T-cell (primary cell): ENCODE results near the gene CDK4. TPM values are rescaled to one million over a fixed set of nuclear protein-coding genes. Genes with fewer than 3 reads are reported as not detected.

Experiments
- ATAC-seq, 4 experiments: fragments of 200-7000 bp in 3 of 4; fragments of 150-1000 bp in 1 of 4; cut with Tn5 transposase; replicated peaks in 1 of 4; 1 replicate in 3 of 4; 2 replicates in 1 of 4; pipeline ENCODE4 v1.10.0; 2021; ENCODE audit warnings: moderate library complexity in 3 of 4, mild to moderate bottlenecking in 2 of 4, moderate number of reproducible peaks in 1 of 4
- CTCF ChIA-PET, 2 donors: fragments of 300-600 bp; sonication (Branson Sonifier 250); formaldehyde crosslinking; loops; one replicate each; lab custom pipeline; 2022; ENCODE audit warnings: antibody characterized with exemption in 2 of 2; lab: Charles Lee
- POLR2A ChIA-PET, 2 donors: fragments of 300-600 bp; sonication (Branson Sonifier 250); formaldehyde crosslinking; loops; one replicate each; lab custom pipeline; 2022; ENCODE audit warnings: antibody characterized with exemption in 2 of 2; lab: Charles Lee
- DNase-seq, 35 experiments: peaks; one replicate each; pipeline versions ENCODE4 v3.0.0 to v3.0.0-alpha.2; 2013 to 2023
- H3K27ac ChIP-seq: one replicate; pipeline ENCODE4 v1.5.1; 2013; ENCODE audit warnings: low read length
- H3K27me3 ChIP-seq, 2 experiments: replicated peaks in 1 of 2; 1 replicate in 1 of 2; 2 replicates in 1 of 2; pipeline versions ENCODE4 v1.6.1 to v1.7.0; 2013; ENCODE audit warnings: low read length in 1 of 2, mixed read lengths in 1 of 2; ENCODE audit not compliant: control insufficient read depth in 2 of 2, insufficient read depth in 2 of 2; ENCODE audit errors: extremely low read depth in 1 of 2
- H3K36me3 ChIP-seq, 2 donors: 1 replicate in 1 of 2; 2 replicates in 1 of 2; pipeline versions ENCODE4 v1.6.1 to v1.7.0; 2013; ENCODE audit warnings: low read length in 1 of 2; ENCODE audit not compliant: control insufficient read depth in 2 of 2, insufficient read depth in 1 of 2; ENCODE audit errors: extremely low read depth in 1 of 2
- H3K4me1 ChIP-seq, 2 experiments: 1 replicate in 1 of 2; 2 replicates in 1 of 2; pipeline versions ENCODE4 v1.6.1 to v1.7.0; 2013; ENCODE audit warnings: low read length in 2 of 2, mixed read lengths in 1 of 2; ENCODE audit not compliant: insufficient read depth in 2 of 2, control insufficient read depth in 1 of 2; ENCODE audit errors: extremely low read depth in 1 of 2
- H3K4me3 ChIP-seq, 2 donors: 1 replicate in 1 of 2; 2 replicates in 1 of 2; pipeline versions ENCODE4 v1.5.1 to v1.7.0; 2013; ENCODE audit warnings: mild to moderate bottlenecking in 2 of 2, low read length in 1 of 2, moderate library complexity in 1 of 2; ENCODE audit not compliant: control insufficient read depth in 1 of 2; ENCODE audit errors: extremely low read depth in 1 of 2
- H3K9me3 ChIP-seq: 2 replicates; pipeline ENCODE4 v1.7.0; 2013
- H3K27ac Mint-ChIP-seq, 2 donors: one replicate each; pipeline ENCODE4 v1.8.0; 2020 to 2021; ENCODE audit warnings: mild to moderate bottlenecking in 2 of 2, mixed read lengths in 2 of 2
- H3K27me3 Mint-ChIP-seq, 2 donors: one replicate each; pipeline ENCODE4 v1.8.0; 2021 to 2022; ENCODE audit warnings: mixed read lengths in 2 of 2
- H3K36me3 Mint-ChIP-seq: one replicate; pipeline ENCODE4 v1.8.0; 2021; ENCODE audit warnings: mixed read lengths
- H3K4me1 Mint-ChIP-seq, 3 donors: one replicate each; pipeline ENCODE4 v1.8.0; 2020 to 2022; ENCODE audit warnings: mixed read lengths in 3 of 3, mild to moderate bottlenecking in 1 of 3
- H3K4me3 Mint-ChIP-seq, 3 donors: one replicate each; pipeline ENCODE4 v1.8.0; 2020 to 2022; ENCODE audit warnings: mild to moderate bottlenecking in 3 of 3, mixed read lengths in 3 of 3, moderate library complexity in 3 of 3
- H3K9me3 Mint-ChIP-seq, 3 donors: one replicate each; pipeline ENCODE4 v1.8.0; 2020 to 2022; ENCODE audit warnings: mixed read lengths in 3 of 3
- WGBS: methylation state at CpG from one replicate; pipeline ENCODE4 v1.1.5; 2013; ENCODE audit warnings: missing lambda C conversion rate; ENCODE audit not compliant: insufficient coverage; 5-methylcytosine and 5-hydroxymethylcytosine counted together
- total RNA-seq, 35 experiments: library from RNA in 6 of 35; stranded (reverse) in 6 of 35; fragments of 120-200 nt in 1 of 35; gene quantifications; one replicate each; pipeline versions ENCODE4 v1.2.1 to v1.2.4 and lab custom pipeline; 2013 to 2026

Gene CDK4
- total RNA-seq, 5 donors from 2014 or later (not counting 1 experiment from before 2014, with no cell fraction given): 24.1 to 53.9 (median 46.2) TPM

DNA sequence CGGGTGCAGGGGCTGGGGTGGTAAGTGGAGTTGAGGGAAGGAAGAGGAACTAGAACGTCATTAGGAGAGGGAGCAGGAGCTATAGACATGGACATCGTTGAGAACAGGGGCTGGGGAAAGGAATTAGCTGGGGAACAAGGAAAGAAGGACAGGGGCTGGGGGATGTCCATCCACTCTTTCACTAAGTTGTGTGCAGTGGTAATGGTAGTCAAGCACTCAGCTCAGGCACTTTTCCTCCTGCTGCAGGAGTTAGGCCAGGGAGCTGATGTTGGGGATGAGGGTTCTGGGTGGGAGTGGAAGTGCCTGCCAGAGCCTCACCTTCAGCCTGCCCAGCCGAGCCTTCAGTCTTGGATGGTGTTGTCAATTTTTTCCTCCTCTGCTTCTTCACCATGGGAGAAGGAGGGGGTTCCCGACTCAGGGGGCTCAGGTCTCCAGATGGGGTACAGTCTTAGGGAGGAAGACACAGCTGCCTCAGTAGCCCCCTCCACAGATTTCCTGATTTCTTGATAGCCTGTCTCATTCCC is 22.7 kb downstream of the CDK4 start:
- Histone ChIP-seq H3K4me3 (no peak overlapping the region), H3K27me3 (no peaks in the 10 kb centered on the region), H3K9me3 (no peaks in the 10 kb centered on the region), H3K27ac (no peak overlapping the region), H3K4me1 (peaks cover 0 to 18% of the 10 kb centered on the region in 2 experiments), H3K36me3 (peaks cover 28 to 83% of the 10 kb centered on the region in 2 donors)
- Mint-ChIP-seq H3K36me3 (peaks cover 60% of the 10 kb centered on the region), H3K9me3 (no peaks in the 10 kb centered on the region), H3K27me3 (no peaks in the 10 kb centered on the region), H3K4me3 (no peak overlapping the region), H3K4me1 (peaks cover 7 to 11% (median 8%) of the 10 kb centered on the region in 3 donors), H3K27ac (peak overlapping the region in 1 of 2 donors; percentile 11)
- 93% methylated on average over 3 of the region's 5 CpGs for WGBS
- ATAC-seq (no peak), DNase-seq (no peak)
- ChIA-PET CTCF (no interaction called here), POLR2A (interaction anchor here in 1 of 2 donors (0.6 kb wide), 1 partner anchor 28 kb away, joined by 3 read pairs; no protein-coding TSS in a partner anchor)

DNA sequence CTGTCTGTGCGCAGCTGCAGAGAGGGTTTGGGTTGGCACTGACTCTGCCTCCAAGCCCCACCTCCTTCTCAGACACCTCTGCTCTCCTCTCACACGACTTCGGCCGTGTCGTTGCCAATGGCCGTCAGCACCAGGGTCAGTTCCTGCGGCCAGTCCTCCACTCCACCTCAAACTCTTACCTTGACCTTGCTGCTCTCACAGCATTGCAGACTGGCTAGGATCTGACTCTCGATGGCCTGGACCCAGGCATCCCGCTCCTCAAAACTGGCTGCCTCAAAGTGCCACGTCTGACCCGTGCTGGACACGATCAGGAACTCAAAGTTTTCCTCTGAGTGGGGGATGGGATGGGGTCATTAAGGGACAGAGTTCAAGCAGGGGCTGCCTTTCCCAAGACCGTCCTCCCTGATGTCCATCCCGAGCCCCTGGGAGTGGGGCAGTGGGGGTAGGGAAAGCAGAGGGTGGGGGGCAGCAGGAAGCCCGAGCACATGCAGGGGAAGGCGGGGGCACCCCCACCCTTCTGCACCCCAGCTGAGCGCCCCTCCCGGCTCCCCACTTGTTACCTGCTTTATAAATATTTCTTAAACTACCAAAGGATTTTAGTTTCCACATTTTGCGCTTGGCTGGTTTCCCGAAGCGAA is 24.2 kb downstream of the CDK4 start:
- DNase-seq (no peak), ATAC-seq (no peak)
- Mint-ChIP-seq H3K4me1 (peaks cover 8 to 16% (median 15%) of the 10 kb centered on the region in 3 donors), H3K4me3 (no peak overlapping the region), H3K36me3 (peaks cover 50% of the 10 kb centered on the region), H3K9me3 (no peaks in the 10 kb centered on the region), H3K27ac (peak overlapping the region in 1 of 2 donors; percentile 60), H3K27me3 (no peaks in the 10 kb centered on the region)
- POLR2A ChIA-PET: interaction anchor here in 1 of 2 donors (0.7 kb wide), 1 partner anchor 75 kb away, joined by 3 read pairs; no protein-coding TSS in a partner anchor
- Histone ChIP-seq H3K36me3 (peaks cover 24 to 68% of the 10 kb centered on the region in 2 donors), H3K4me3 (no peak overlapping the region), H3K4me1 (peaks cover 0 to 15% of the 10 kb centered on the region in 2 experiments), H3K27me3 (no peaks in the 10 kb centered on the region), H3K9me3 (no peaks in the 10 kb centered on the region), H3K27ac (no peak overlapping the region)
- 95% methylated on average over 15 of the region's 21 CpGs for WGBS
- CTCF ChIA-PET: no interaction called here

DNA sequence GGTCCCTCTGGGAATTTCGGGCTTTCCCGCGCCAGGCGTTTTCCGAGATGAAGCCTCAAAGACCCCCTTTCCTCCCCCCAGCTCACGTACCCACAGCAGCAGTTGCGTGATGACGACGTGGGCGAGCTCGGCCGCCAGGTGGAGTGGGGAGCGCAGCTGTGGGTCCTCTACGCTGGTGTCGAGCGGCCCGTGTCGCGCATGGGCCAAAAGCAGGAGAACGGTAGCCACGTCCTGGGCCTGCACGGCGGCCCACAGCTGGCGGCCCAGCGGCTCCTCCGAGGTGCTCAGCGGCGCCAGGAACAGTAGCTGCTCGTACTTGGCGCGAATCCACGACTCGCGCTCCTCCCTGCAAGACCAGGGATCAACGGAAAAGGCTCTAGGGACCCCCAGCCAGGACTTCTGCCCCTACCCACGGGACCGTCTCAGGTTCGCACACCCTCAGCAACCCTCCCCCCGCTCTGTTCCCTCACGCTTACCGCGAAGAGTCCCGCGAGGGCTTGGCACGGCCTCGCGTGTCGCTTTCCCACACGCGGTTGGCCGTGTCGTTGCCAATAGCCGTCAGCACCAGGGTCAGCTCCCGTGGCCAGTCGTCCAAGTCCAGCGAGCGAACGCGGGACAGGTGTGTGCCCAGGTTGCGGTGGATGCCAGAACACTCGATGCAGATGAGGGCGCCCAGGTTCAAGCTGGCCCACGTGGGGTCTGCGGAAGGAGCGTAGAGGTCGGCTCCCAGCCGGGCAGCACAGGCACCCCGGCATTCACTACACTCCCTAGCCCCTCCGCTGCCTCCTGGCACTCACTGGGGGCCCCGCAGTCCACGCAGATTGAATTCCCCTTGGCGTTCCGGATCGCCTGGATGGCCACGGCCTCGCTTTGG is 25.0 kb downstream of the CDK4 start:
- no peaks in the 10 kb centered on the region for H3K9me3 ChIP-seq
- Mint-ChIP-seq H3K27me3 (no peaks in the 10 kb centered on the region), H3K4me3 (no peak overlapping the region), H3K27ac (no peak overlapping the region), H3K4me1 (peaks cover 8 to 19% (median 18%) of the 10 kb centered on the region in 3 donors), H3K36me3 (peaks cover 43% of the 10 kb centered on the region), H3K9me3 (no peaks in the 10 kb centered on the region)
- peaks cover 0 to 15% of the 10 kb centered on the region in 2 experiments for H3K4me1 ChIP-seq
- no peak for ATAC-seq
- ChIA-PET POLR2A (no interaction called here), CTCF (no interaction called here)
- peaks cover 19 to 60% of the 10 kb centered on the region in 2 donors for H3K36me3 ChIP-seq
- H3K27me3 ChIP-seq: no peaks in the 10 kb centered on the region
- WGBS: 96% methylated on average over 76 of the region's 76 CpGs
- no peak overlapping the region for H3K27ac ChIP-seq
- no peak overlapping the region for H3K4me3 ChIP-seq
- DNase-seq: no peak

DNA sequence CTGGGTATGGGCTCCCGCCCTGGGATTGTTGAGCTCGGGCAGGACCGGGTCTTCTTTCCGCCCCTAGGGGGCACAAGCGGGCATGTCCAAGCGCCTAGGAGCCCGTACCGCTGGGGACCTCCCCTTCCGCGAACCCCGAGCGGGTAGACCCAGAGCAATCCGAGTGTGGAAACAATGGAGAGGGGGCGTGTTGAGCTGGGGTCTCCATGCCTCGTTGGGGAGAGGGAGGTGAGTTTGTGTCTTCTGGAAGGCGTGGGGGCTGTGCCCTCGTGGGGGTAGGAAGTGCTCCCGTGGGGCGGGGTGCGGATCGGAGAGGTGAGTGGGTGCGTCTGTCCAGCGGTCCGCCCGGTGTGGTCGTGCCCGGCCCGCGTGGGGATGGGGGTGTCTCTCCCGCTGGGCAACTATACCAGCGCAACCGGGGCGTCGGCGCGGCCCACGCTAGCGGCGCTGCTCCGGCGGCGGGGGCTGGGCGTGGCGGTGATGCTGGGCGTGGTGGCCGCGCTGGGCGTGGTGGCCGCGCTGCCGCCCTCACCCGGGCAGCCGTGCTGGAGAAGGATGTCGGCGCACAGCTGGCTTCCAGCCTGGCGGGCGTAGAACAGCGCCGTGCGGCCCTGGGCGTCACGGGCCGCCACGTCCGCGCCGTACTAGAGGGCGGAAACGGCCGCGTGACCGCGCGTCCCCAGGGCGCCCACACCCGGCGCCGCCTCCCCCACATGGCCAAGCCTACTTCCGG is 25.8 kb downstream of the CDK4 start:
- H3K9me3 Mint-ChIP-seq: no peaks in the 10 kb centered on the region
- H3K36me3 Mint-ChIP-seq: peaks cover 39% of the 10 kb centered on the region
- ATAC-seq (peak in 2 of 4 experiments; percentile 21 to 38), DNase-seq (peak in 6 of 35 experiments; percentile 21 to 36 (median 34))
- Histone ChIP-seq H3K27ac (no peak overlapping the region), H3K9me3 (no peaks in the 10 kb centered on the region), H3K27me3 (no peaks in the 10 kb centered on the region), H3K4me3 (no peak overlapping the region), H3K36me3 (peaks cover 19 to 57% of the 10 kb centered on the region in 2 donors), H3K4me1 (peaks cover 0 to 15% of the 10 kb centered on the region in 2 experiments)
- CTCF ChIA-PET: no interaction called here
- no peaks in the 10 kb centered on the region for H3K27me3 Mint-ChIP-seq
- H3K4me3 Mint-ChIP-seq: peak overlapping the region in 2 of 3 donors; percentile 17 to 30
- 97% methylated on average over 68 of the region's 79 CpGs for WGBS
- H3K4me1 Mint-ChIP-seq: peaks cover 14 to 24% (median 19%) of the 10 kb centered on the region in 3 donors
- H3K27ac Mint-ChIP-seq: peak overlapping the region in 1 of 2 donors; percentile 64
- POLR2A ChIA-PET: interaction anchor here in 1 of 2 donors (0.7 kb wide), 1 partner anchor 143 kb away, joined by 3 read pairs; no protein-coding TSS in a partner anchor

DNA sequence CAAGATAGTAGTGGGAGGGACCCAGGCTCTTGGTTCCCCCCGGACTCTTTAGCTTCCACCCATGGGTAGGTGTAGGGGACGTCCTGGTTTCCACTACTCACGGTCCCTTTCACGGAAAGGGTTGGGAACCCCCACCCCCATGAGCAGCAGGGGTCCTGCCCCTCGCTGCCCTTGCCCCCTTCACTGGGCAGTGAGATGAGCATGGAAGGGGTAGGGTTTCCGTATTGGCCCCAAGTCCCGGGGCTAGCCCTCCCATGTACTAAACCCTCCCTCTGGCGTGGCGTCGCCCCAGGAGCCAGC is 26.3 kb downstream of the CDK4 start:
- peaks cover 38% of the 10 kb centered on the region for H3K36me3 Mint-ChIP-seq
- H3K27me3 Mint-ChIP-seq: no peaks in the 10 kb centered on the region
- H3K4me3 ChIP-seq: no peak overlapping the region
- peak in 1 of 4 experiments; percentile 9 for ATAC-seq
- H3K9me3 ChIP-seq: no peaks in the 10 kb centered on the region
- H3K27ac Mint-ChIP-seq: peak overlapping the region in 1 of 2 donors; percentile 64
- no peak for DNase-seq
- ChIA-PET CTCF (no interaction called here), POLR2A (interaction anchor here in 1 of 2 donors (0.5 kb wide), 1 partner anchor 1097 kb away, joined by 4 read pairs; no protein-coding TSS in a partner anchor)
- H3K27me3 ChIP-seq: no peaks in the 10 kb centered on the region
- no CpG with 5 or more reads among the region's 10 CpGs for WGBS
- H3K4me3 Mint-ChIP-seq: peak overlapping the region in 1 of 3 donors; percentile 30
- H3K9me3 Mint-ChIP-seq: no peaks in the 10 kb centered on the region
- H3K27ac ChIP-seq: no peak overlapping the region
- peaks cover 14 to 24% (median 19%) of the 10 kb centered on the region in 3 donors for H3K4me1 Mint-ChIP-seq
- peaks cover 0 to 15% of the 10 kb centered on the region in 2 experiments for H3K4me1 ChIP-seq
- peaks cover 22 to 57% of the 10 kb centered on the region in 2 donors for H3K36me3 ChIP-seq
